Measurements from ENCODE around the gene NCR3LG1. TPM values are rescaled to one million over a fixed set of nuclear protein-coding genes. Genes with fewer than 3 reads are reported as not detected.

NCR3LG1 gene
- total and polyA plus RNA-seq, 4 donors, result 0.94 to 5.8 (median 2.2) TPM

DNA sequence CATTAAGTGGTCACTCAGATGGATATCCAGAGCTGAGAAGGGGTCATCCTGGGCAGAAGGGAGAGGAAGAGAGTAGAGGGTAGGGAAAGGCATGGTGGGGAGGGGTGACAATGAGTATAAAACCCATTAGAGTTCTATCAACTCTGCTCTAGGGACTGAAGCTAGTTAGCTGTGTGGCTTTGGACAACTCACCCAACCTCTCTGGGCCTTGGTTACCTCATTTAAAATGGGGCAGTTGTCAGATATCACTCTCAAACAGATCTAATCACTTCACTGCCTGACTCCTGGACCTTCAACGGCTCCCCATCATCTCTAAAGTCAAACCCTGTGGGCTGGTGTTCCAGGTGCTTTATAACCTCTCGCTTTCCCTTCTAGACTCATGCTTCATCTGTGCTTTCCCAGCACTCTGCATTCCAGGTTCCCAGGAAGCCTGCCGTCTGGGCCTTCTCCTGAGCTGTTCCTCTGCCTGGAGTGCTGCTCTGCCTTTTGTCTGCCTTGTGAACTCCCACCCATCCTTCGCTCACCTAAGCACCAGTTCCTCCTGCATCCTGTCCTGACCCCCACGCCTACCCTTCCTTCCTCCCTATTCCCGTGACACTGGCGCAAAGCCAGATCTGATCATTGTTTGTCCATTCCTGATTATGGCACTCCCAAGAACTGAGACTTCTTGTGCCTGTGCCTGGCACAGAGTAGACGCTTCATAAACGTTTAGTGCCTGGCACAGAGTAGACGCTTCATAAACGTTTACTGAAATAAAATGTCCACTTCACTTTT, 59.2 kb downstream of the NCR3LG1 start:
- Histone ChIP-seq H3K27me3 (ENCODE audit: control insufficient read depth in 3 of 3, insufficient read depth in 3 of 3, low read length in 2 of 3) (no peaks in the 10 kb centered on the region), H3K9ac (ENCODE audit: insufficient read depth in 1 of 2, low read length in 2 of 2) (no peak overlapping the region), H3K9me3 (ENCODE audit: control insufficient read depth in 4 of 4, insufficient read depth in 3 of 4, low read length in 3 of 4) (no peaks in the 10 kb centered on the region), H3K36me3 (ENCODE audit: control insufficient read depth in 4 of 4, insufficient read depth in 4 of 4, low read length in 4 of 4) (no peaks in the 10 kb centered on the region), H3K4me1 (ENCODE audit: control insufficient read depth in 5 of 5, insufficient read depth in 5 of 5, low read length in 5 of 5) (peaks cover 0 to 12% (median 6%) of the 10 kb centered on the region in 5 donors), H3K4me3 (no peak overlapping the region), H3K27ac (ENCODE audit: low read depth in 1 of 2, low read length in 1 of 2) (no peak overlapping the region)
- ATAC-seq (ENCODE audit: insufficient read depth, low FRiP score) (no peak), DNase-seq (peak in 1 of 3 donors; percentile 27)
- WGBS, 2 donors, result 36 to 41% methylated on average over 11 of the region's 11 CpGs
- TF ChIP-seq, protein P1, sequence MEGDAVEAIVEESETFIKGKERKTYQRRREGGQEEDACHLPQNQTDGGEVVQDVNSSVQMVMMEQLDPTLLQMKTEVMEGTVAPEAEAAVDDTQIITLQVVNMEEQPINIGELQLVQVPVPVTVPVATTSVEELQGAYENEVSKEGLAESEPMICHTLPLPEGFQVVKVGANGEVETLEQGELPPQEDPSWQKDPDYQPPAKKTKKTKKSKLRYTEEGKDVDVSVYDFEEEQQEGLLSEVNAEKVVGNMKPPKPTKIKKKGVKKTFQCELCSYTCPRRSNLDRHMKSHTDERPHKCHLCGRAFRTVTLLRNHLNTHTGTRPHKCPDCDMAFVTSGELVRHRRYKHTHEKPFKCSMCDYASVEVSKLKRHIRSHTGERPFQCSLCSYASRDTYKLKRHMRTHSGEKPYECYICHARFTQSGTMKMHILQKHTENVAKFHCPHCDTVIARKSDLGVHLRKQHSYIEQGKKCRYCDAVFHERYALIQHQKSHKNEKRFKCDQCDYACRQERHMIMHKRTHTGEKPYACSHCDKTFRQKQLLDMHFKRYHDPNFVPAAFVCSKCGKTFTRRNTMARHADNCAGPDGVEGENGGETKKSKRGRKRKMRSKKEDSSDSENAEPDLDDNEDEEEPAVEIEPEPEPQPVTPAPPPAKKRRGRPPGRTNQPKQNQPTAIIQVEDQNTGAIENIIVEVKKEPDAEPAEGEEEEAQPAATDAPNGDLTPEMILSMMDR (IDR thresholded peaks at IDR 0.05; ENCODE audit: control extremely low read depth, extremely low read depth), result no peak

DNA sequence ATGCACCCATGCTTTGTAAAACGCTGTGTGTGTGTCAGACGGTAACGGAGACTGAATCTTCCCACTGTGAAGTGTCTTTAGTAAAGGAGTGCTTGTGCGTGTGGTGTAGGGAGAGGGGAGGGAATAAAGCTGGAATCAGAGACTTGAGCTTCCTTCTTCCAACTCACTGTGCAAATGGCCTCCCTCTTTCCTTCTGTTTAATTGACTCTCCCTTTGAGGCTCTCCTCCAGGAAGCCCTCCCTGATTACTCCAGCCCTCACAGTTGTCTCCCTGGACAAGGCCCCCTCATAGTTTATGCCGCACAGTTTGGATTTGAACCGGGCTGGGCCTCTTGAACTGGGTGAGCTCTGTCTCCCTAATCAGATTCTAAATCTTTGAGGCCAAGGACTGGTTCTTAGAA, 59.8 kb downstream of the NCR3LG1 start:
- no peak for DNase-seq
- Histone ChIP-seq H3K27ac (ENCODE audit: low read depth in 1 of 2, low read length in 1 of 2) (peak overlapping the region in 1 of 2 donors; percentile 28), H3K9me3 (ENCODE audit: control insufficient read depth in 4 of 4, insufficient read depth in 3 of 4, low read length in 3 of 4) (no peaks in the 10 kb centered on the region), H3K4me3 (no peak overlapping the region), H3K27me3 (ENCODE audit: control insufficient read depth in 3 of 3, insufficient read depth in 3 of 3, low read length in 2 of 3) (no peaks in the 10 kb centered on the region), H3K9ac (ENCODE audit: insufficient read depth in 1 of 2, low read length in 2 of 2) (no peak overlapping the region), H3K4me1 (ENCODE audit: control insufficient read depth in 5 of 5, insufficient read depth in 5 of 5, low read length in 5 of 5) (peaks cover 0 to 10% (median 1%) of the 10 kb centered on the region in 5 donors), H3K36me3 (ENCODE audit: control insufficient read depth in 4 of 4, insufficient read depth in 4 of 4, low read length in 4 of 4) (no peaks in the 10 kb centered on the region)
- WGBS, 2 donors, result 63 to 76% methylated on average over 6 of the region's 6 CpGs
- TF ChIP-seq, protein P1 (IDR thresholded peaks at IDR 0.05; ENCODE audit: control extremely low read depth, extremely low read depth), result no peak
- no peak for ATAC-seq (ENCODE audit: insufficient read depth, low FRiP score)

DNA sequence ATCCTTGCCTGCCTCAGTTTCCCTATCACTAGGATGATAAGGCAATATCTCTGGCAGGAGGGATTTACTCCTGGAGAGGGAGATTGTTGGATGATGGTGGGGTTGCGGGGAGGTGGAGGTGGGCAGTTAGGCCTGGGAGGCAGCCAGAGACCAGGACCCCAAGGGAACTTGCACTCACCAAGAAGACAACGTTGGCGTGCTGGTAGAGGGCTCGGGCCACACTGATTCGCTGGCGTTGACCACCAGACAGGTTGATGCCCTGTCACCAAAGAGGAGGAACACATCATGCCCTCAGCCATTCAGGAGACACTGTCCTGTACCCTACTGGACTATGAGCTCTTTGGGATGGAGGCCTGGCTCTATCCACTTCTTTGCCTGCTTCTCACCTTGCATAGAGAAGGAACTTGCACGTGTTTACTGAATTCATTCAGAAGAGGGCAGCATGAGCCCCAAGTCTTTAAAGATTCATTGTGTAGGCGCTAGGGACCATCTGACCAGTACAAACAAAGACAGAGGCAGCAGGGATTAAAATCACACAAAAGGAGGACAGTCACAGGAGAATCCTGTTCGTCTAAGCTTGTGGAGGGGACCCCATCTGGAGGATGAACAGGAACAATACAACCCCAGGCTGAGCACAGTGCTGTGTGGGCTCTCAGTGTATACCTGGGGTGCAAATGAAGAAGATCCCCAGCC, 61.0 kb downstream of the NCR3LG1 start:
- no peaks in the 10 kb centered on the region for H3K9me3 ChIP-seq (ENCODE audit: control insufficient read depth in 4 of 4, insufficient read depth in 3 of 4, low read length in 3 of 4)
- DNase-seq (peak in 1 of 3 donors; percentile 17), ATAC-seq (ENCODE audit: insufficient read depth, low FRiP score) (no peak)
- WGBS, 2 donors, result 79 to 81% methylated on average over 9 of the region's 9 CpGs
- no peak overlapping the region for H3K27ac ChIP-seq (ENCODE audit: low read depth in 1 of 2, low read length in 1 of 2)
- no peaks in the 10 kb centered on the region for H3K36me3 ChIP-seq (ENCODE audit: control insufficient read depth in 4 of 4, insufficient read depth in 4 of 4, low read length in 4 of 4)
- no peak overlapping the region for H3K4me3 ChIP-seq
- H3K9ac ChIP-seq (ENCODE audit: insufficient read depth in 1 of 2, low read length in 2 of 2), result no peak overlapping the region
- TF ChIP-seq, protein P1 (IDR thresholded peaks at IDR 0.05; ENCODE audit: control extremely low read depth, extremely low read depth), result no peak
- H3K4me1 ChIP-seq (ENCODE audit: control insufficient read depth in 5 of 5, insufficient read depth in 5 of 5, low read length in 5 of 5), result peaks cover 0 to 4% (median 0%) of the 10 kb centered on the region in 5 donors
- no peaks in the 10 kb centered on the region for H3K27me3 ChIP-seq (ENCODE audit: control insufficient read depth in 3 of 3, insufficient read depth in 3 of 3, low read length in 2 of 3)
